Measurements from ENCODE around the gene LHX1. TPM values are rescaled to one million over a fixed set of nuclear protein-coding genes. Genes with fewer than 3 reads are reported as not detected.

Gene LHX1
- total and polyA plus RNA-seq, 10 of the 15 experiments (the other 5 are each of a cell fraction or from before 2014, with no cell fraction given) = not detected

DNA sequence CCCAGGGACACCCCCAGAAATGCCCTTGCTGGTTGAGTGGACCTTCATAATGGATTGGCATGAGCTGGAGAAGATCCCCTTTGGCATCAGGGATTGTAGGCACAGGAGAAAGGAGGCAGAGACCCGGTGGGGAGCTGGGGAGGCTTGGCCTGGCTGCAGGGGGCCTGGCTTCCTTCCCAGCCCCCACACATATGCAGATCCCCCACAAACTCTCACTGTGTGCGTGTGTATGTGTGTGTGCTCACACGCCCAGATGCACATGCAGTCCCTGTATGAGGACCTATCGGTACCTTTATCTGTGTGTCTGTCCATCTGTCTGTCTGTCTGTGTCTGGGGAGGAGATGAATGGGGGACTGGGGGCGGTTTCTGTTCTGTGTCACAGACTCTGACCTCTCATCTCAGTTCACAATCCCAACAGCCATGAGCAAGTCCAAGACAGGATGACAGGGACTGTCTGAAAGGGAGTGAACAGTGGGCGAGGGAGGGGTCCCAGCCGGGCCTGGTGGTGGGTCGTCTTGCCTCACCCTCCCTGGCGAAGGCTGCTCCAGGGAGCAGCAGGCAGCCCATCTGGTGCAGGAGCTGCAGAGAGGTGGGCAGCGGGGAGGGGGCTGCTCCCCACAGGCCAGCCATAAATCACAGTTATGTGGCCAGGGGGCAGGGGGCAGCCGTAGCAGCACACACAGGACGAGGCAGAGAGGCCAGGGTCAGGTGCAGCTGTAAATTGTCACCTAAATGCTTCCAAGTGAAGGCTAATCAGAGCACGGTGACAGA is 46.7 kb upstream of the LHX1 start (continued):
- TF ChIP-seq, protein P1, sequence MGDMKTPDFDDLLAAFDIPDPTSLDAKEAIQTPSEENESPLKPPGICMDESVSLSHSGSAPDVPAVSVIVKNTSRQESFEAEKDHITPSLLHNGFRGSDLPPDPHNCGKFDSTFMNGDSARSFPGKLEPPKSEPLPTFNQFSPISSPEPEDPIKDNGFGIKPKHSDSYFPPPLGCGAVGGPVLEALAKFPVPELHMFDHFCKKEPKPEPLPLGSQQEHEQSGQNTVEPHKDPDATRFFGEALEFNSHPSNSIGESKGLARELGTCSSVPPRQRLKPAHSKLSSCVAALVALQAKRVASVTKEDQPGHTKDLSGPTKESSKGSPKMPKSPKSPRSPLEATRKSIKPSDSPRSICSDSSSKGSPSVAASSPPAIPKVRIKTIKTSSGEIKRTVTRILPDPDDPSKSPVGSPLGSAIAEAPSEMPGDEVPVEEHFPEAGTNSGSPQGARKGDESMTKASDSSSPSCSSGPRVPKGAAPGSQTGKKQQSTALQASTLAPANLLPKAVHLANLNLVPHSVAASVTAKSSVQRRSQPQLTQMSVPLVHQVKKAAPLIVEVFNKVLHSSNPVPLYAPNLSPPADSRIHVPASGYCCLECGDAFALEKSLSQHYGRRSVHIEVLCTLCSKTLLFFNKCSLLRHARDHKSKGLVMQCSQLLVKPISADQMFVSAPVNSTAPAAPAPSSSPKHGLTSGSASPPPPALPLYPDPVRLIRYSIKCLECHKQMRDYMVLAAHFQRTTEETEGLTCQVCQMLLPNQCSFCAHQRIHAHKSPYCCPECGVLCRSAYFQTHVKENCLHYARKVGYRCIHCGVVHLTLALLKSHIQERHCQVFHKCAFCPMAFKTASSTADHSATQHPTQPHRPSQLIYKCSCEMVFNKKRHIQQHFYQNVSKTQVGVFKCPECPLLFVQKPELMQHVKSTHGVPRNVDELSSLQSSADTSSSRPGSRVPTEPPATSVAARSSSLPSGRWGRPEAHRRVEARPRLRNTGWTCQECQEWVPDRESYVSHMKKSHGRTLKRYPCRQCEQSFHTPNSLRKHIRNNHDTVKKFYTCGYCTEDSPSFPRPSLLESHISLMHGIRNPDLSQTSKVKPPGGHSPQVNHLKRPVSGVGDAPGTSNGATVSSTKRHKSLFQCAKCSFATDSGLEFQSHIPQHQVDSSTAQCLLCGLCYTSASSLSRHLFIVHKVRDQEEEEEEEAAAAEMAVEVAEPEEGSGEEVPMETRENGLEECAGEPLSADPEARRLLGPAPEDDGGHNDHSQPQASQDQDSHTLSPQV (IDR thresholded peaks at IDR 0.05) = no peak
- TF ChIP-seq BHLHE40 (IDR thresholded peaks at IDR 0.05; ENCODE audit: borderline replicate concordance in 1 of 2, low read depth in 2 of 2, low read length in 1 of 2) (no peak), CHD1 (IDR thresholded peaks at IDR 0.05; ENCODE audit: low read depth, low read length) (no peak), FOXM1 (IDR thresholded peaks at IDR 0.05; ENCODE audit: low read depth, low read length) (no peak)
- TF ChIP-seq, protein P2, sequence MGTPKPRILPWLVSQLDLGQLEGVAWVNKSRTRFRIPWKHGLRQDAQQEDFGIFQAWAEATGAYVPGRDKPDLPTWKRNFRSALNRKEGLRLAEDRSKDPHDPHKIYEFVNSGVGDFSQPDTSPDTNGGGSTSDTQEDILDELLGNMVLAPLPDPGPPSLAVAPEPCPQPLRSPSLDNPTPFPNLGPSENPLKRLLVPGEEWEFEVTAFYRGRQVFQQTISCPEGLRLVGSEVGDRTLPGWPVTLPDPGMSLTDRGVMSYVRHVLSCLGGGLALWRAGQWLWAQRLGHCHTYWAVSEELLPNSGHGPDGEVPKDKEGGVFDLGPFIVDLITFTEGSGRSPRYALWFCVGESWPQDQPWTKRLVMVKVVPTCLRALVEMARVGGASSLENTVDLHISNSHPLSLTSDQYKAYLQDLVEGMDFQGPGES (IDR thresholded peaks at IDR 0.05) = no peak
- TF ChIP-seq, protein P3, sequence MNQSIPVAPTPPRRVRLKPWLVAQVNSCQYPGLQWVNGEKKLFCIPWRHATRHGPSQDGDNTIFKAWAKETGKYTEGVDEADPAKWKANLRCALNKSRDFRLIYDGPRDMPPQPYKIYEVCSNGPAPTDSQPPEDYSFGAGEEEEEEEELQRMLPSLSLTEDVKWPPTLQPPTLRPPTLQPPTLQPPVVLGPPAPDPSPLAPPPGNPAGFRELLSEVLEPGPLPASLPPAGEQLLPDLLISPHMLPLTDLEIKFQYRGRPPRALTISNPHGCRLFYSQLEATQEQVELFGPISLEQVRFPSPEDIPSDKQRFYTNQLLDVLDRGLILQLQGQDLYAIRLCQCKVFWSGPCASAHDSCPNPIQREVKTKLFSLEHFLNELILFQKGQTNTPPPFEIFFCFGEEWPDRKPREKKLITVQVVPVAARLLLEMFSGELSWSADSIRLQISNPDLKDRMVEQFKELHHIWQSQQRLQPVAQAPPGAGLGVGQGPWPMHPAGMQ (IDR thresholded peaks at IDR 0.05; ENCODE audit: borderline replicate concordance) = no peak

All from GM12878 (cell line).